Mesendoderm (in vitro differentiated cells): ENCODE measurements around the gene CACNB4.
"Not testable (repeated sequence)": the region's sequence is repeated elsewhere in the genome, so short reads cannot be mapped to it uniquely, and the experiment has no call there.

Source experiments
- DNase-seq: peaks from one replicate; pipeline ENCODE4 v3.0.0; 2013
- H2AK5ac ChIP-seq: 2 replicates; pipeline ENCODE4 v1.6.1; 2013; ENCODE audit warnings: low read length, inconsistent platforms
- H2BK120ac ChIP-seq: 2 replicates; pipeline ENCODE4 v1.6.1; 2013; ENCODE audit warnings: low read depth, mild to moderate bottlenecking, low read length, moderate library complexity, mixed read lengths
- H2BK15ac ChIP-seq: replicated peaks from 2 replicates; pipeline ENCODE4 v1.6.1; 2013; ENCODE audit warnings: low read depth, mild to moderate bottlenecking, moderate library complexity
- H2BK5ac ChIP-seq: 2 replicates; pipeline ENCODE4 v1.6.1; 2013; ENCODE audit warnings: low read length, inconsistent platforms
- H3K18ac ChIP-seq: 2 replicates; pipeline ENCODE4 v1.6.1; 2013; ENCODE audit warnings: mild to moderate bottlenecking, low read length, mixed read lengths
- H3K23ac ChIP-seq: one replicate; pipeline ENCODE4 v1.6.1; 2013; ENCODE audit warnings: low read length
- H3K27ac ChIP-seq: 2 replicates; pipeline ENCODE4 v1.5.1; 2013; ENCODE audit warnings: low read depth, mild to moderate bottlenecking, inconsistent platforms, low read length, moderate library complexity
- H3K27me3 ChIP-seq: 2 replicates; pipeline ENCODE4 v1.6.1; 2013; ENCODE audit warnings: low read length, control low read depth, mild to moderate bottlenecking, inconsistent platforms; ENCODE audit not compliant: insufficient read depth, poor library complexity
- H3K36me3 ChIP-seq: 2 replicates; pipeline ENCODE4 v1.6.1; 2013; ENCODE audit warnings: low read length, inconsistent platforms; ENCODE audit not compliant: control insufficient read depth, insufficient read depth
- H3K4ac ChIP-seq: one replicate; pipeline ENCODE4 v1.6.1; 2013; ENCODE audit warnings: low read depth, mild to moderate bottlenecking, low read length, moderate library complexity
- H3K4me1 ChIP-seq: 2 replicates; pipeline ENCODE4 v1.6.1; 2013; ENCODE audit warnings: low read depth, low read length, inconsistent platforms; ENCODE audit not compliant: control insufficient read depth
- H3K4me2 ChIP-seq: 2 replicates; pipeline ENCODE4 v1.6.1; 2013; ENCODE audit warnings: low read length
- H3K4me3 ChIP-seq: 2 replicates; pipeline ENCODE4 v1.5.1; 2013; ENCODE audit warnings: mild to moderate bottlenecking, low read length
- H3K56ac ChIP-seq: one replicate; pipeline ENCODE4 v1.6.1; 2013; ENCODE audit warnings: low read length
- H3K79me1 ChIP-seq: 2 replicates; pipeline ENCODE4 v1.6.1; 2013; ENCODE audit warnings: low read length, inconsistent platforms
- H3K79me2 ChIP-seq: 2 replicates; pipeline ENCODE4 v1.6.1; 2013; ENCODE audit warnings: mild to moderate bottlenecking, low read length; ENCODE audit not compliant: control insufficient read depth, insufficient read depth
- H3K9ac ChIP-seq: 2 replicates; pipeline ENCODE4 v1.6.1; 2013; ENCODE audit warnings: low read length, inconsistent platforms
- H4K5ac ChIP-seq: one replicate; pipeline ENCODE4 v1.6.1; 2013; ENCODE audit warnings: low read length
- H4K8ac ChIP-seq: one replicate; pipeline ENCODE4 v1.6.1; 2013; ENCODE audit warnings: low read depth, mild to moderate bottlenecking, control low read depth, low read length, moderate library complexity
- WGBS: extraction: QIAGEN DNeasy Blood & Tissue Kit; methylation state at CpG from one replicate; pipeline ENCODE4 v1.1.7; 2013; ENCODE audit warnings: low lambda C conversion rate, missing lambda C conversion rate; ENCODE audit not compliant: insufficient coverage; ENCODE audit errors: extremely low coverage; 5-methylcytosine and 5-hydroxymethylcytosine counted together

The CACNB4 gene

GRCh38 chr2:152122161-152122560 lies 23.3 kb upstream of the CACNB4 start:
- no peaks in the 10 kb centered on the region for H3K36me3 ChIP-seq
- H2BK15ac ChIP-seq = no peak overlapping the region
- no peaks in the 10 kb centered on the region for H3K79me1 ChIP-seq
- no CpG with 5 or more reads among the region's 2 CpGs for WGBS
- H3K4ac ChIP-seq = no peak overlapping the region
- no peak overlapping the region for H3K27ac ChIP-seq
- H3K4me2 ChIP-seq = no peak overlapping the region
- H4K5ac ChIP-seq = no peak overlapping the region
- no peak overlapping the region for H3K9ac ChIP-seq
- no peaks in the 10 kb centered on the region for H3K27me3 ChIP-seq
- H3K56ac ChIP-seq = no peak overlapping the region
- H2BK5ac ChIP-seq = no peak overlapping the region
- no peaks in the 10 kb centered on the region for H3K79me2 ChIP-seq
- DNase-seq = no peak
- no peaks in the 10 kb centered on the region for H3K4me1 ChIP-seq
- H3K4me3 ChIP-seq = no peak overlapping the region
- H3K18ac ChIP-seq = no peak overlapping the region
- no peak overlapping the region for H2BK120ac ChIP-seq
- H4K8ac ChIP-seq = no peak overlapping the region
- H3K23ac ChIP-seq = no peak overlapping the region
- no peak overlapping the region for H2AK5ac ChIP-seq

- Histone ChIP-seq H3K27ac (no peak overlapping the region), H4K5ac (no peak overlapping the region), H2BK15ac (no peak overlapping the region), H3K4ac (no peak overlapping the region), H4K8ac (no peak overlapping the region), H3K36me3 (no peaks in the 10 kb centered on the region), H3K9ac (no peak overlapping the region), H3K79me2 (no peaks in the 10 kb centered on the region), H3K4me3 (no peak overlapping the region), H2BK5ac (no peak overlapping the region), H3K4me1 (no peaks in the 10 kb centered on the region), H3K4me2 (no peak overlapping the region), H3K18ac (no peak overlapping the region), H3K79me1 (no peaks in the 10 kb centered on the region), H2AK5ac (no peak overlapping the region), H3K27me3 (no peaks in the 10 kb centered on the region), H3K23ac (no peak overlapping the region), H2BK120ac (no peak overlapping the region), H3K56ac (no peak overlapping the region)
- no peak for DNase-seq
- no CpG with 5 or more reads among the region's 1 CpG for WGBS
Observed at GRCh38 chr2:152120430-152120829, 21.6 kb upstream of the CACNB4 start.

- Histone ChIP-seq H3K9ac (no peak overlapping the region), H3K36me3 (no peaks in the 10 kb centered on the region), H2AK5ac (no peak overlapping the region), H3K18ac (no peak overlapping the region), H4K8ac (no peak overlapping the region), H3K23ac (no peak overlapping the region), H3K27me3 (no peaks in the 10 kb centered on the region), H3K27ac (no peak overlapping the region), H3K4me2 (no peak overlapping the region), H2BK5ac (no peak overlapping the region), H4K5ac (no peak overlapping the region), H3K79me1 (no peaks in the 10 kb centered on the region), H3K79me2 (no peaks in the 10 kb centered on the region), H3K4me3 (no peak overlapping the region), H2BK120ac (no peak overlapping the region), H2BK15ac (no peak overlapping the region), H3K56ac (no peak overlapping the region), H3K4ac (no peak overlapping the region), H3K4me1 (no peaks in the 10 kb centered on the region)
- peak; percentile 39 for DNase-seq
- no CpG with 5 or more reads among the region's 3 CpGs for WGBS
Observed at GRCh38 chr2:152115952-152116351, 17.1 kb upstream of the CACNB4 start.

- Histone ChIP-seq H3K27me3 (no peaks in the 10 kb centered on the region), H4K8ac (no peak overlapping the region), H3K4ac (no peak overlapping the region), H2AK5ac (no peak overlapping the region), H2BK15ac (no peak overlapping the region), H3K27ac (no peak overlapping the region), H3K23ac (no peak overlapping the region), H3K4me1 (no peaks in the 10 kb centered on the region), H2BK5ac (no peak overlapping the region), H3K4me2 (no peak overlapping the region), H2BK120ac (no peak overlapping the region), H4K5ac (no peak overlapping the region), H3K79me1 (no peaks in the 10 kb centered on the region), H3K56ac (no peak overlapping the region), H3K79me2 (no peaks in the 10 kb centered on the region), H3K18ac (no peak overlapping the region), H3K9ac (no peak overlapping the region), H3K36me3 (no peaks in the 10 kb centered on the region), H3K4me3 (no peak overlapping the region)
- no peak for DNase-seq
- no CpG with 5 or more reads among the region's 3 CpGs for WGBS
Observed at GRCh38 chr2:152114366-152114765, 15.5 kb upstream of the CACNB4 start.

- H3K4me1 ChIP-seq, H4K8ac ChIP-seq, H3K36me3 ChIP-seq, H2BK120ac ChIP-seq, H3K56ac ChIP-seq, H2BK5ac ChIP-seq, H3K23ac ChIP-seq, H3K18ac ChIP-seq, H3K4me3 ChIP-seq, H2BK15ac ChIP-seq, H3K27me3 ChIP-seq, H3K4me2 ChIP-seq, H3K27ac ChIP-seq, H3K79me2 ChIP-seq, H3K4ac ChIP-seq, H4K5ac ChIP-seq, H3K79me1 ChIP-seq, DNase-seq, H2AK5ac ChIP-seq, H3K9ac ChIP-seq: not testable (repeated sequence)
- WGBS = no CpG with 5 or more reads among the region's 13 CpGs
Observed at GRCh38 chr2:152107140-152107539, 8.3 kb upstream of the CACNB4 start.

- Histone ChIP-seq H2BK120ac (no peak overlapping the region), H3K27me3 (no peaks in the 10 kb centered on the region), H3K9ac (no peak overlapping the region), H4K8ac (no peak overlapping the region), H3K36me3 (no peaks in the 10 kb centered on the region), H3K79me2 (no peaks in the 10 kb centered on the region), H3K23ac (no peak overlapping the region), H3K27ac (no peak overlapping the region), H3K79me1 (no peaks in the 10 kb centered on the region), H3K4me3 (no peak overlapping the region), H3K4me2 (no peak overlapping the region), H2BK5ac (no peak overlapping the region), H3K4me1 (no peaks in the 10 kb centered on the region), H3K56ac (no peak overlapping the region), H4K5ac (no peak overlapping the region), H2BK15ac (no peak overlapping the region), H2AK5ac (no peak overlapping the region), H3K18ac (no peak overlapping the region), H3K4ac (no peak overlapping the region)
- WGBS = no CpG with 5 or more reads among the region's 4 CpGs
- DNase-seq = no peak
Observed at GRCh38 chr2:152106464-152106863, 7.6 kb upstream of the CACNB4 start.
